Ishikawa (cell line): ENCODE data around the gene GPC1.

Experiments
- CEBPB ChIP-seq: IDR thresholded peaks from 2 replicates; pipeline ENCODE4 v1.6.1; 2012
- CREB1 ChIP-seq: IDR thresholded peaks from 2 replicates; pipeline ENCODE4 v1.6.1; 2012; ENCODE audit warnings: low read depth
- EP300 ChIP-seq: IDR thresholded peaks from 2 replicates; pipeline ENCODE4 v1.6.1; 2012; ENCODE audit warnings: borderline replicate concordance
- TEAD4 ChIP-seq: IDR thresholded peaks from 2 replicates; pipeline ENCODE4 v1.6.1; 2012

- no peak for TF ChIP-seq CREB1
- TF ChIP-seq TEAD4, result no peak
- TF ChIP-seq CEBPB, result no peak
- TF ChIP-seq EP300, result no peak
Measured at GRCh38 chr2:240436683-240437550, 1.5 kb downstream of the GPC1 start.
